NCI-H774 (cell line): ENCODE results near the gene GGACT.

Experiments
- DNase-seq: peaks from one replicate; lab custom pipeline; 2025; lab: John Stamatoyannopoulos, UW

GGACT gene

DNA sequence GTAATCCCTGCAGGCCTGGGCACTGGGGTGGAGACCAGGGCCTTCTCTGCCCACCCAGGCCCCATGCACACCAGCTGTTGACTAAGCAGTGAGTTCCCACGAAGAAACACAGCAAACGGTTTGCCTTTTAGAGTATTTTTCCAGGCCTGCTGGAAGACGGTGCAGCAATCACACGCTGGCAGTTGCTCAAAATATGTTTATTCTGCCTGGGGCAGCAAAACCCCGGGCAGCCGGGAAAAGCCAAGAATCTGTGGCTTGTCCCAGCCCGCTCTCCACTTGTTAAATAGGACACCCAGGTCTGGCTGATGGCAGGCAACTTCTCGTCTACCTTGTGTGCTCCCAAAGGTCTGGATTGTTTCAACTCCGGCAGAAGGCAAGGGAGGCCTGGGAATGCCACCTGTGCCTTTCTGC is 40.8 kb downstream of the GGACT start:
- DNase-seq: no peak

DNA sequence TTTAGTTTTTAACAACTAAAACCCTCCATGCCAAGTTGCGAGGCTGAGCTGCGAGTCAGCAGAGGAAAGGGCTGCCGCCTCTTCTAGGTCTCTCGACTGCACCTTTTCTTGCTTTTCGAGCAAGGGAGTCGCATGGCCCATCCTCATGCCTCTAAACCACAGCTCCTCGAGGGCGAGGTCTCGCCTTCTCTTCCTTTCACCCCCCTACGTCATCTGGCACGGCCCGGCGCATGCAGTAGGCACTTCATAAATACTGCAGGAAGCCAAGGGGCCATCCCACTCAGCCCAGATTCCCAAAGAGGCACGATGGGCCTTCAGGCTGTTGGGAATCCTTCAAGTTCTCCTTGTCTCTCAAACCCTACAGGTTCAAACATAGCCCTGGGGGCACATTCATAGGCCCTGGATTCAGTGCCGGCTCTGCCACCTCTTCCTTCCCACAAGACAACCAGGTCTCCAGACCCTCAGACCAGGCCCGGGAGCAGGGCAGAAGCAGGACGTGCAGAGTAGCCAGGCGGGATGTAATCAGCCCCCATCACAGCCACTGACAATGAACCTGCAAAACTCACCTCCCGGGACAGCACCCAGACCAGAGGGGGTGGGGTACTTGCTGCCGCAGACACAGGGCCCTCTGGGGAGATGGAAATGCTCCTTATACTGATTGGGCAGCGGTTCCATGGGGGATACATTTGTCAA is 41.7 kb downstream of the GGACT start:
- no peak for DNase-seq

DNA sequence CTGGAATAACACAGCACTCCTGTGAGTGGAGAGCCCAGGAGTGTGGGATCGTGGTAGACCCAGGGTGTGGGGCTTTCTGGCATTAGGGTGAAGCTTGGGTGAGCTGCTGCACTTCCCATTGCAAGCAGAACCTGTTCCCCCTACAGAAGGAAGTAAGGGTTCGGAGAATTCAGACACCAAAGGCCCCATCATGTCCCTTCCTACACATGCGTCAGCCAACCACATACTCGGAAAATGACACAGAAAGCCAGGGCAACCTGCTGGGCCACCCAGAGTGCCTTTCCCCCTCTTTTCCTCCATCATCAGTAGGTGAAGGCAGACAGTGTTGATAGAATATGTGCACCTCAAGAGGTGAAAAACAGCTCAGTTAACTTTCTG is 42.9 kb downstream of the GGACT start:
- DNase-seq: no peak

DNA sequence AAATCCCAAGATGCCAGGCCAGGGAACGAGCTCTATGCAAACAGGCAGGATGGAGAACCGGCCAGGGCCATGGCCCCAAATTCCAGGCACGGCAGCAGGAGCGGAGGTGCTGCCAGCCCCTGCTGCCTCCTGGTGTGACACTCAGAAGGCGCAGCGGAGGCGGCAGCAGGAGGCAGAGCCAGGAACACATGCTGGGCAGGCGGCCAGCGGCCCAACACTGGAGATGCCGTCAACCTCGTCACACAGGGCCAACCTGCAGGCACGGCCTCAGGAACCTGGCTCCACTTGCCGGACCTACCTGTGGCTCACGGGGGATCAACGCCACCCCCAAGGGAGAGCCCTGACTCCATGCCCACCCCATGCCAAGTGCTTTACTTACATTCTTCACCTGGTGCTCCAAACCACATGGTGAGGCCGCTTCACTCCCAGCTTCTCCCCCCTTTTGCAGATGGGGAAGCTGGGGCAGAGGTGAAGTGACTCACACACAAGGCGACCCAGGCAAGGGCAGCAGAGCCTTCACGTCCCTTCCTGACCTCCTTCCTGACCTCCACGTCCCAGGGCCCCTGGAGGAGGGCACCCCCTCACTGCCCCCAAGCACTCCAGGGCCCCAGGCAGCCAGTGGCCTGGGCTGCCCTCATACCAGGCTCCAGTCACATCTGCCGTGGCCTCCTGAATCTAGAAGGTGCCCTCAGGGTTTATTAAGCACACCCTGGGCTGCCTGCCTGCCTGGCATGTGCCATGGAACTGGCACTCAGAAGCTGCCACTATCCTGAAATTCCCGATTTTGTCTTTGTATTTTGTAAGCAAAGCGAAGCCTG is 43.5 kb downstream of the GGACT start:
- DNase-seq: no peak

DNA sequence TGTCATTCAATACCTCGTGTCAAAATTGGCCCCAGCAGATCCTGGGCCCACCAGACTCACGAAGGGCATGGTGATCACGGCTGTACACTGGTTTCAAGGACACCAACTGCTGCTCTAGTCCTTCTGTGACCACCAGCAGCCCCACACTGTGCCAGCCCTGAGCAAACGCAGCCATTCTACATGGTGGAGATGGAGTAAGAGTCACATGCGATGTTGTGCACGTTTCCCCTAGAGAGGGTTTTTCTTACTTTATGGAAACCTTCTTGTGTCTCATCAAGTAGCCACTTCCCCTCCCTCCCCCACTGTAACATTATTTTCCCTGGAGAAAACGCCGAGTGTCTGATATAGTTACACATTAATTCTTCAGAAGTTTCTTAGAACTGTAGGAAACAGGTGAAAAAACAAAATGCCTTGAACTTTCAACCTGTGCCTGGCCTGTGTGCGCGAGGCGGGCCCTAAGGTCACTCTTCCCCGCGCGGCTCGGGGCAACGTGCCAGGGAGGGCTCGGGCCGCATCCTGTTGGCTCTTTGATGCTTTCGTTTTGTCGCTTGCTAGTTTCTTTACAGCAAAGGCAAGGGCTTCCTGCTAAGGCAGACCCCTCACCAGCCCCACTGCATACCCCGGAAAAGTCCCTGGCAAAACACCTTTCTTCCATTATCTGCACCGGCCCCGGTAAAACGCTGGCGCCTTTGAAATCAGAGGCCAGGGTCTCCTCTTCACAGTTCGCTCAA is 44.6 kb downstream of the GGACT start:
- no peak for DNase-seq

DNA sequence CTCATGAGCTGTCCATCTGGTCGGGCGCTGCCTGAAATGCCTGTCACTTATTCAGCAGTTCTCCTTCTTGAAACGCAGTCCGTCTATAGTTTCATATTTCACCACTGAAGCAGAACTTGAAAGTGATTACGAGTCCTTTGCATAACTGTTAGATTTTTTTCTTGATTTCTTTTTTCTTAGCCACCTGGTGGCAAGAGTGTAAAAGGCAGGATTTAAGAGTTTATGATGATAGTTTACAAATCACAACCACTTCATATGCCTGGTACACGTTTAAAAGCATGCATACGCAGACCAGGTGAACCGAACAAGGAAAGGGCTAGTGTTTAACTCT is 45.8 kb downstream of the GGACT start:
- DNase-seq: no peak

DNA sequence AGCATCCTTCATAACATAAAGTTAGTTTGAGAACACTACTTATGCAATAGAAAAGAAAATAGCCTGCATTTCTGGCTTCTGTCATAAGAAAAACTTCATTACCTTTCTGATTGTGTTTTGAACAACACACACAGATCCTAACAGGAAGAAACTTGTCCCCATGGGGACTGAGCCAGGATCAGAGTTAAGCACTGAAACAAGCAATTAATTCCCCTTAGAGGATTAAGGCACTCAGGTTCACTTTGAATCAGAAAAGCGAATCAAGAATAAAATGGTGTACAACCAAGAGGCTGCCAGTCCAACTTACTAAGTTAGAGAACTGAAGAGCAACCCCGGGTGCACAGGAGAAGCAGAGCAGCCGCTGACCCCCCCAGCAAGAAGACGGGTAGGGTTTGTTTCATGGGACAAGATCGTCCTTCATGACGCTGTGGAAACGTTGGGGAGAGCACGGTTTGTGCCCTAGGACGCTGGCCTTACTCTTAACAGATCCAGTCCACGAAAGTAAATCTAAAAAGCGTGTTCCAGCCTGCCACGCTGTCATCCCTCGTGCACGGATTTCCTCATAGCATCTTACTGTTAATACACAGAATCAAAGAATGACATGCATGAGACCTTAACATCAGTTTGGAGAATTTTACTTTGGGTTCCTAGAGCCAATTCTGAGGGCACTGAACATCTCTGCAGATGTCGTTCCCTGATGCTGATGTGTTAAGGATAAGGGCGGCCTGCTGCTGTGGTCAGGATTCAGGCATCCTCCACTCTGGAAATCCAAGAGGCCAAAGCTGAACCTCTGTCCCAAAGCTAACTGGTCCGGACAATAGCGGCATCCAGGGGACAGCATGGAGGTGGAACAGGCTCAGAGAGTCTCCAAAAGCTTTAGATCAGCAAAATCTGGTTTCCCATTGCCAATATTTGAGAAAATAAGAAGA is 46.4 kb downstream of the GGACT start:
- no peak for DNase-seq

DNA sequence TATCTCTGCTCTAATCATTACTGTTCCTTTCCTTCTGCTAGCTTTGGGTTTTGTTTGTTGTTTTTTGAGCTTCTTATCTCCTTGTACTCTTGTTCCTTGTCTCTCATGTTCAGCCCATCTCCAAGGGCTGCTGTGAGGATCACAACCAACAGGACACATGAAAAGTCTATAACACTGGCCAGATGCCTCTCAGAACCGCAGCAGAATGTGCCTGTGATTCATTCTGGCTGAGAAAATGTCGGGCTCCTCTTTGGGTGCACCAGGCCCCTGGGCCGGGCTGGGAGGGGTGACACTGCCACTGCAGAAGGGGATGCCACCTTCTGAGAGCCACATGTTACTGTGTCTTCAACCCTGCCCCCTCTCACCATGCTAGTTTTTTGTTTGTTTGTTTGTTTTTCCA is 48.0 kb downstream of the GGACT start:
- DNase-seq: no peak

DNA sequence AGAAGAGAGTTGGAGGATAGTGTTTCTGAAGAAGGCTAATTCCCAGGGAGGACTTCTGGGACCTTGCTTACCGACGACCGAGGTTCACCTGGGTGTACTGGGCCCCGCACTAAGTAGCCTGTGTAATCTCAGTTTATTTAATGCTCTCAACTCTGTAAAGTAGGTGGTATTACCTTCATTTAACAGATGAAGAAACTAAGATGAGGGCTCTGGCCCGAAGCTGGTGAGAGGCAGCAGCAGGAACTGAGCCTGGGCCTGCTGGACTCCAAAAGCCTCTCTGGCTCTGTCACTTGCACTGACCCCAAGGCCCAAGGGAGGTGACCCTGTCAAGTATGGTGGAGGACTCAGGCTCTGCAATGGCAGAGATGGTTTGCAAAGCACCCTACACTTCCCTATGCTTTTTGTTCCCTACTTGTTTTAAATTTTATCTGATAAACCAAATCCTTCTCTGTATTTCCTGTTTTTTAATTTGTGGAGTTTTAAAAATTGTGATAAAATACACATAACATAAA is 50.6 kb downstream of the GGACT start:
- no peak for DNase-seq

DNA sequence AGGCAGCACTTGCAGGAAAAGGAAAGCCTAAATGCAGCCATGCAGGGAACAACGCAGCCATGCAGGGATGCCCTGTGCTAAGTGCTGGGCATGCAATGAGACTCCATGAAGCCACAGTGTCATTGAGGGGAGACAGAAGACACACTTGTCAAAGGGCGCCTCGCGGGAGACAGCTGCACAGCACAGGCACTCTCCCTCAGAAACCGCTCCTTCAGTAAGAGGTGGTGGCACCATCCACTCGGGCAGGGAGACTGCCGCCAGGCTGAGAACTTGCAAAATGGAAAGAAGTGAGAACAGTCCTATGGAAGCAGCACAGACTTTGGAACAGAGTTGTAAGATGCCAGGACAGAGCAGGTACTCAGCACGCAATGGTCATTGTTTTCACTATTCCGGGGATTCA is 51.1 kb downstream of the GGACT start:
- DNase-seq: no peak

DNA sequence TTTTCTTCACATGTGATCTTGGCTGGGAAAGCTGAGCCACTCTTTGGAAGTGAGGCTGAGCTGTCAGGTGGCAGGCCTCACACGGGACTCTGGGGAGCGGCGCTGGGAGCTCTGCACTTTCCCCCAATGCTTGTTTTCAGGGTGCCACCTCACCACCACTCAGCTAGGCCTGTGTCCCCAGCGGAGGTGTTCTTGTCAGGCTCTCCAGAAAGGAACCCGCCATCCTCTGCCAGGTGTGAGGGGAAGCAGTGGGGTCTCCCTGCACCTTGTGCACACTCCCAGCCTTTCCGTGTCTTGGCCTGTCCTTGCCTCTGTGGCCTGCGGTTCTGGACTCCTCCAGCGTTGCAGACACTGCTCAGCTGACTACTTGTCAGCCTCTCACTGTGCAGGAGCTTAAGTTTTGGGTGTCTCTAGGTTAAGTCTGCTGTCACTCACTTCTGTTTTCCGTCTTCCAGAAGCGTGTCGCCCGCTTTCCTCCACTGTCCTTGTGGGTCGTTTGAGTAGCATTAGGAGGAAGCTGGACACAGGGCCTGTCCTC is 51.9 kb downstream of the GGACT start:
- no peak for DNase-seq

DNA sequence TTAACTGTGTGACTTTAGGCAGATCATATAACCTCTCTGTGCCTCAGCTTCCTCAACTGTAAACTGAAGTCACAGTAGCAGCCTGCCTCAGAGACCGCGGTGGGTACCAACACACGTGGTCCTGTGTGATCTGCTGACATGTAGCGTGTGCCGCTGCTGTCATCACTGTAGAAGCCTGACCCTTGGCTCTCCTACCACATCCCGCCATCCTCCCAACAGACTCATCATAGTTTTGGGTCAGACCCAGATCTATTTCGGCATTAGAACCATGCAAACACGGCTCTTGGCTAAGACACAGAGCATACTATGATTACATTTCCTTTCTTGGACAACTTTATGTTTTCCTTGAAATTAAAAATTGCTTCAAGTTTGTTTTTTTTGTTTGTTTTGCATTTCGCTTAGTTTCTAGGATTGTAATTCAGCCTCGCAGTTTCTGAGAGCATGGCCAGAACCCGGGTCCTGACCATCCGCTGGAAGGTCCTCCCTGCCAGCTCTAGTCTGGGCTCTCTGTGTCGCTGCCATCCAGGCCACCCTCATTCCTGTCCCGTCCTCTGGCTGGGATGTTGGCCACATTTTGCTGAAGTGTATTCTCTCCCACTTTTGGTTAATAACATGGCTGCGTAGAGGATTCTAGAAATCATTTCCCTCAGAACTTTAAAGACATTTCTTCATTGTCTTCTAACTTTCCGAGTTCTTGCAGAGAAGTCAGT is 53.0 kb downstream of the GGACT start:
- DNase-seq: no peak

DNA sequence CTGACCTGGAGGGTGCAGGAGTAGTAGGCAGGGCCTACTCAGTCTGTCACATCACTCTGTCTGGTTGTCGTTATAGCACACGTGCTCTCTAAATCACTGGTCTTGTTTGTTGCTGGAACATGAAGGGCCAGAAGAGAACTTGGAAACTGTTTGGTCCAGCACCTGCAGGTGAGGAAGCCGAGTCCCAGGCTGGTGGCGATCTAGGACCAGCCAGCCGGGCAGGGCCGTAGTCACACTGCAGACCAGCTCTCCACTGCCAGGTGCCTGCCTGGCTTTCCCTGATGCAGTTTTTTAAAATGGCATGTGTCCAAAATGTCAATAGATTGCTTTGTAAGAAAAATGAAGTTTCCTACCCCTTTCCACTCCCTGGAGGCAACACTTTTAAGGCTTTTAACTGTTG is 53.7 kb downstream of the GGACT start:
- no peak for DNase-seq

DNA sequence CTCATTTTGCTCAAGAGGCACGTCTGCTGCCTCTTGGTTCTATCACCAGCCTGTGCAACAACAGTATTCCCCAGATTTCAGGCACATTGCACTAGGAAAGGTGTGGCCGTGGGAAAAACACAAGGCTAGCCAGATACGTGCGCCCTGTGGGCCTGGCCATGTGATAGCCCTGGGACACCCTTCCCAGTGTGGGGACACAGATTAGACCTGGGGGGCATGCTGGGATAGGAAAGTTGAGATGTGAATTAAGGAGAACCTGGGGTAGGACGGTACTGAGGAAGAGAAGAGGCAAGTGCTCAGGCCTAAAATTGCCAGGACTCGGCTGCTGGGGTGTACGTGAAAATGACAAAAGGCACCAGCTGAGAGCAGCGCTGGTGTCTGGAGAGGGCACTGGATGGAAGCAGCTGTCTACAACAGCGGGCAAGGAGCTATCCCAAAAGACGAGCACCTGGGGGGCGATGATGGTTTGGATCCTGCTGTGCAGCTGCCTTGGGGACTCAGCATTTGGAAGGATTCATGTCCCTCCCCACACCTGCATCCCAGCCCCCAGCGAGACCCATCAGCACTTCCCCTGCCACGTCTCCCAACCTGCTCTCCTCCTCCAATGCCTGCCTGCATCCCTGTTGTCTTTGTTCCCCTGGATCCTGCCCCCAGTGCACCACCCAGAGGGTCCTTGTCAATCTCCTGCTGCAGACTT is 54.3 kb downstream of the GGACT start:
- DNase-seq: no peak

DNA sequence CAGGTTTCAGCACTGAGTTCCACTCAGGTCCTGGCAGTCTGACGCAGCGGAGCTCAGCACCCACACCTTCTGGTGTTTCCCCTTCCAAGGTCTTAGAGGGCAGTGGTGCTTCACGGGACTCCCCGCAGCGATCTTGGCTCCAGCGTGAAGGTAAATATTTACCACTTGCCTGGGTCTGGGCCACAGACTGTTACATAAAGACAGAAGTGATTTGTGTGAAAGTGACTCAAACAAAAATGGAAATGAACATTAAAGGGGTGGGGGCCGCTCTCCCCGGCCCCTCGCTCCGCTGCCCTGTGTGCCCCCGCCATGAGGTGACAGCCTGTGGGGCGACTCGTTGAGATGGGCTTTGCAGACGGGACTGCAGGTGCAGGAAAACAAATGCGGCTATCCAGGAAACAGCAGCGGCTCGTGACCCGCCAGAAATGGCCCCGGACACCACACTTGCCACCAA is 55.0 kb downstream of the GGACT start:
- peak; percentile 70 for DNase-seq

DNA sequence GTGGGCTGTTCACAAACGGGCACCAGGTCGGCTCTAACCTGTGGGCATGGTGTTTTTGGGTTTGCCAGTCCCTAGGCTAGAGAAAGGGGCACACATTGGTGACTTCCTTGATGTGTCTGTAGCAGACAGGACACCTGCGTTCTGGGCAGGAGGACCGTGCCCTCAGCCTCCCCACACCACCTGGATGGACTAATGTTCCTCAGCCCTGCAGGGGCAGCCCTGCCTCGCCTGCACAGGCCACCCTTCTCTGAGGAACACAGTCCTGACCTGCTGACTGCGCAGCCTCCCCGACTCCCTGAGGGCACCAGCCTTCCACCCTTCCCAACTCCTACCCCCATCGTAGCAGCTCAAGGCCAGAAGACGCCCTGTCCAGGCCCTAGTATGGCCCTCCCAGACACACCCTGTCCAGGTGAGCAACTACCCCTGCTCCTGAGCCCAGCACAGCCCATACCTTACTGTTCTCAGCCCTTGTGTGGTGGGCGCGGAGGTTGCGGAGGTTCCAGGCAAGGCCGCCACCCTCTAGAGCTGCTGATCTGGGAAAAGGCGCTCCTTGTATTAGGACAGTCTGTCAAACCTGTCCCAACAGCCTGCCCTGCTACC is 55.7 kb downstream of the GGACT start:
- DNase-seq: no peak

DNA sequence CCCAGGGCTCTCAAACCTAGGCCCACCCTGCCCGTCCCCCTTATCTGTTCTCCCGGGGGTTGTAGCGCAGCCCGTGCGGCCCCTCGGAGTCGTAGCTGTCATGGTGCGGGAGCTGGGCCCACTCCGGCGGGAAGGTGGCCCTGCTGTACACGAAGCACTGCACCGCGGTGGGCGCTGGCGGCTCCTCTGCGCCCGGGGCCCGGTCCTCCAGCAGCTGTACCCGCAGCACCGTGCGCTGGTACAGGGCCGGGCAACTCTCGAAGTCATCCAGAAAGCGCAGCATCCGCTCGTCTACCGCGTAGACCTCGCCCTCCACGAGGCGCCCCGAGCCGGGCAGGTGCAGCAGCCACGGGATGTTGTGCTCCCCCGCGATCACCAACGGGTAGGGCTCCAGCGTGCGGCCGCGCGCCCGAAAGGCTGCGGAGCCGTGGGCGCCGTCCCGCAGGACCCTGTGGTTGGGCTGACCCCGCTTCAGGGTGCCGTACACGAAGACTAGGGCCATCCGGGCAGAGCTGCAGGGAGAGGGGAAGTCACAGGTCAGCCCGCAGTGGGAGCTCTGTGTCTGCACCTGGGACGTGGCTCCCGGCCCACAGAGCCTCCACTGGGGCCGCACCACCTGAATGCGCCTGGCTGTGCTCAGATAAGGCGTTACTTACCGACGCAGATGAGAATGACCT is 56.4 kb downstream of the GGACT start:
- DNase-seq: no peak

DNA sequence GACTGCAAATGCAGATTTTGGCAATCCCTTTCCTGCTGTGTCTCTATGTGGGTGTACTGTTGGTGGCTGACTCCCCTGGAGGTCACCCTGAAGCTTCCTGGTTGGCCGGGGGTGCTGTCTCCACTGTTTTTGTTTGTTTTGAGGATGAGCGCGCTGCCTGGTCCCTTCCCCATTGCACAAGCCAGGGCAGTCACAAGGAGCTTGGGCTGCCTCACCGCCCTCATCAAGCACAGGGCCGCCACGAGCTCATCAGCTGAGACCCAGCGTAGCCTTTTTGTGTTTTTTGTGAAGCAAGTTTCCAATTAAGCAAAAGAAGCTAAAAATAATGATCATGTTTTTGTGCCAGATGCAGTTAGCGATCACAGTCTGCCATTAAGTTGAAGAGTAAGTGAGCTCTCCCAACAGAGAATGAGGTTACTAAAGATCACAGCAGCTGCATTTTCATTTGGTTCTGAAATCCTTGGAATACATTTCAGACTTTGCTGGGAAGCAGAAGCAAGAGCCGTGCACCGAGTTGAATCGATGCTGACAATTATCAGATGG is 57.8 kb downstream of the GGACT start:
- DNase-seq: no peak
